HEK293 (cell line): Measurements from ENCODE around the gene TEX261.

Experiments used
- CTCF ChIA-PET: fragments of 350-600 bp; formaldehyde crosslinking; extraction: SDS; loops from one replicate; lab custom pipeline; 2021; ENCODE audit warnings: antibody characterized with exemption; lab: Yijun Ruan, JAX
- POLR2A ChIA-PET: fragments of 300-600 bp; formaldehyde crosslinking; extraction: SDS; loops from one replicate; lab custom pipeline; 2020; ENCODE audit warnings: antibody characterized with exemption, inconsistent platforms; lab: Yijun Ruan, JAX
- H3K27ac ChIP-seq: fragments of 200-500 bp; sonication (Bioruptor generic); 2 replicates; pipeline ENCODE4 v1.5.1; 2014; ENCODE audit warnings: low read depth, low read length, control low read depth, inconsistent platforms; ENCODE audit errors: extremely low read depth
- H3K36me3 ChIP-seq, 2 experiments: fragments of 200-500 bp in 1 of 2; sonication (Bioruptor generic) in 1 of 2; 1 replicate in 1 of 2; 2 replicates in 1 of 2; pipeline ENCODE4 v1.5.1; 2014 to 2017; ENCODE audit warnings: inconsistent platforms in 2 of 2, low read length in 2 of 2; ENCODE audit not compliant: control insufficient read depth in 2 of 2, insufficient read depth in 1 of 2
- H3K4me1 ChIP-seq: fragments of 200-500 bp; sonication (Bioruptor generic); 2 replicates; pipeline ENCODE4 v1.5.1; 2014; ENCODE audit warnings: mild to moderate bottlenecking, low read length, inconsistent platforms; ENCODE audit not compliant: control insufficient read depth, insufficient read depth
- H3K4me3 ChIP-seq: 2 replicates; pipeline ENCODE4 v1.5.1; 2011; ENCODE audit warnings: low read depth, mild to moderate bottlenecking, control low read depth, low read length, moderate library complexity
- H3K9me3 ChIP-seq: fragments of 200-500 bp; sonication (Bioruptor generic); 2 replicates; pipeline ENCODE4 v1.5.1; 2014; ENCODE audit warnings: low read depth, low read length, inconsistent platforms; ENCODE audit not compliant: control insufficient read depth, insufficient read depth
- GLI2 ChIP-seq: fragments of 450-650 bp; formaldehyde crosslinking; IDR thresholded peaks from 2 replicates; pipeline ENCODE4; 2017; ENCODE audit warnings: missing biosample characterization, missing genetic modification characterization, low read depth, borderline replicate concordance
- GLIS2 ChIP-seq: fragments of 450-650 bp; formaldehyde crosslinking; IDR thresholded peaks from 2 replicates; pipeline ENCODE4 v1.5.1; 2016; ENCODE audit warnings: missing biosample characterization, missing genetic modification characterization
- HOXD13 ChIP-seq: sonication (generic); formaldehyde crosslinking; IDR thresholded peaks from 2 replicates; pipeline ENCODE4 v1.8.0; 2022; ENCODE audit warnings: missing genetic modification reagents, borderline replicate concordance
- KLF1 ChIP-seq: fragments of 450-650 bp; formaldehyde crosslinking; IDR thresholded peaks from 2 replicates; pipeline ENCODE4 v1.5.1; 2016; ENCODE audit warnings: missing biosample characterization, missing genetic modification characterization
- OSR2 ChIP-seq: fragments of 450-650 bp; formaldehyde crosslinking; IDR thresholded peaks from 2 replicates; pipeline ENCODE4 v1.5.1; 2016; ENCODE audit warnings: missing biosample characterization, missing genetic modification characterization
- PRDM4 ChIP-seq: fragments of 450-650 bp; formaldehyde crosslinking; IDR thresholded peaks from 2 replicates; pipeline ENCODE4 v1.5.1; 2017; ENCODE audit warnings: missing biosample characterization, missing genetic modification characterization
- REPIN1 ChIP-seq: fragments of 450-650 bp; formaldehyde crosslinking; IDR thresholded peaks from 2 replicates; pipeline ENCODE4 v1.5.1; 2017; ENCODE audit warnings: missing biosample characterization, missing genetic modification characterization, low read depth
- WT1 ChIP-seq: fragments of 450-650 bp; formaldehyde crosslinking; IDR thresholded peaks from 2 replicates; pipeline ENCODE4 v1.5.1; 2016; ENCODE audit warnings: missing biosample characterization, missing genetic modification characterization
- ZBTB20 ChIP-seq: fragments of 450-650 bp; formaldehyde crosslinking; IDR thresholded peaks from 2 replicates; pipeline ENCODE4 v1.5.1; 2016; ENCODE audit warnings: missing biosample characterization, missing genetic modification characterization
- ZBTB8A ChIP-seq: fragments of 450-650 bp; formaldehyde crosslinking; IDR thresholded peaks from 2 replicates; pipeline ENCODE4 v1.5.1; 2016; ENCODE audit warnings: missing biosample characterization, missing genetic modification characterization
- ZEB2 ChIP-seq: fragments of 450-650 bp; formaldehyde crosslinking; IDR thresholded peaks from 2 replicates; pipeline ENCODE4 v1.5.1; 2016; ENCODE audit warnings: missing biosample characterization, missing genetic modification characterization
- ZNF184 ChIP-seq: fragments of 450-650 bp; IDR thresholded peaks from 2 replicates; pipeline ENCODE4 v1.5.1; 2018; ENCODE audit warnings: missing biosample characterization, mild to moderate bottlenecking, missing genetic modification characterization
- ZNF24 ChIP-seq: fragments of 450-650 bp; formaldehyde crosslinking; IDR thresholded peaks from 2 replicates; pipeline ENCODE4 v1.5.1; 2016; ENCODE audit warnings: missing biosample characterization, missing genetic modification characterization
- ZNF26 ChIP-seq: fragments of 450-650 bp; formaldehyde crosslinking; IDR thresholded peaks from 2 replicates; pipeline ENCODE4 v1.5.1; 2016; ENCODE audit warnings: missing biosample characterization, missing genetic modification characterization
- ZNF362 ChIP-seq: fragments of 450-650 bp; formaldehyde crosslinking; IDR thresholded peaks from 2 replicates; pipeline ENCODE4 v1.5.1; 2016; ENCODE audit warnings: missing biosample characterization, missing genetic modification characterization
- ZNF391 ChIP-seq: fragments of 450-650 bp; formaldehyde crosslinking; IDR thresholded peaks from 2 replicates; pipeline ENCODE4 v1.5.1; 2016; ENCODE audit warnings: low read depth, missing biosample characterization, missing genetic modification characterization, borderline replicate concordance
- ZNF423 ChIP-seq: fragments of 450-650 bp; formaldehyde crosslinking; IDR thresholded peaks from 2 replicates; pipeline ENCODE4 v1.5.1; 2016; ENCODE audit warnings: missing biosample characterization, missing genetic modification characterization
- ZNF48 ChIP-seq: fragments of 450-650 bp; formaldehyde crosslinking; IDR thresholded peaks from 2 replicates; pipeline ENCODE4 v1.5.1; 2016; ENCODE audit warnings: missing biosample characterization, missing genetic modification characterization
- ZNF488 ChIP-seq: fragments of 450-650 bp; formaldehyde crosslinking; IDR thresholded peaks from 2 replicates; pipeline ENCODE4 v1.5.1; 2016; ENCODE audit warnings: missing biosample characterization, missing genetic modification characterization
- ZNF513 ChIP-seq: fragments of 450-650 bp; IDR thresholded peaks from 2 replicates; pipeline ENCODE4 v1.5.1; 2018; ENCODE audit warnings: missing biosample characterization, missing genetic modification characterization
- ZNF600 ChIP-seq: fragments of 450-650 bp; formaldehyde crosslinking; IDR thresholded peaks from 2 replicates; pipeline ENCODE4 v1.5.1; 2016; ENCODE audit warnings: missing biosample characterization, missing genetic modification characterization
- ZNF623 ChIP-seq: fragments of 450-650 bp; formaldehyde crosslinking; IDR thresholded peaks from 2 replicates; pipeline ENCODE4 v1.5.1; 2016; ENCODE audit warnings: missing biosample characterization, missing genetic modification characterization
- ZNF629 ChIP-seq: fragments of 450-650 bp; formaldehyde crosslinking; IDR thresholded peaks from 2 replicates; pipeline ENCODE4 v1.5.1; 2017; ENCODE audit warnings: missing biosample characterization, missing genetic modification characterization
- ZNF701 ChIP-seq: fragments of 450-650 bp; formaldehyde crosslinking; IDR thresholded peaks from 2 replicates; pipeline ENCODE4 v1.5.1; 2016; ENCODE audit warnings: missing biosample characterization, missing genetic modification characterization
- ZNF837 ChIP-seq: fragments of 450-650 bp; formaldehyde crosslinking; IDR thresholded peaks from 2 replicates; pipeline ENCODE4 v1.5.1; 2016; ENCODE audit warnings: missing biosample characterization, missing genetic modification characterization
- ZSCAN16 ChIP-seq: fragments of 450-650 bp; formaldehyde crosslinking; IDR thresholded peaks from 2 replicates; pipeline ENCODE4 v1.5.1; 2016; ENCODE audit warnings: missing biosample characterization, missing genetic modification characterization

TEX261 gene

GRCh38 chr2:70984228-70984575 is 10.5 kb downstream of the TEX261 start:
- ChIA-PET POLR2A (no interaction called here), CTCF (interaction anchor here (0.6 to 1.9 kb wide), 7 partner anchors 17 to 1797 kb away, joined by 3 to 7 read pairs (median 4); no protein-coding TSS in a partner anchor)
- H3K4me3 ChIP-seq = no peak overlapping the region
- no peak overlapping the region for H3K27ac ChIP-seq
- H3K4me1 ChIP-seq = no peaks in the 10 kb centered on the region
- no peaks in the 10 kb centered on the region for H3K9me3 ChIP-seq
- TF ChIP-seq ZNF600 (tag by site-specific recombination) = no peak
- no peak for TF ChIP-seq ZBTB20
- TF ChIP-seq WT1 = no peak
- no peak for TF ChIP-seq PRDM4 (tag by site-specific recombination)
- no peak for TF ChIP-seq REPIN1 (tag by site-specific recombination)
- no peak for TF ChIP-seq ZNF623 (tag by site-specific recombination)
- no peak for TF ChIP-seq ZNF26 (tag by site-specific recombination)
- TF ChIP-seq ZNF391 (tag by site-specific recombination) = no peak
- no peak for TF ChIP-seq ZSCAN16 (tag by site-specific recombination)
- TF ChIP-seq ZNF488 (tag by site-specific recombination) = no peak
- no peak for TF ChIP-seq ZNF423
- TF ChIP-seq, all 188 proteins: peak for 0
- peaks cover 0 to 69% of the 10 kb centered on the region in 2 experiments; a peak in 2 of 3 replicates for H3K36me3 ChIP-seq

GRCh38 chr2:70983506-70984227 is 11.0 kb downstream of the TEX261 start:
- H3K4me3 ChIP-seq = no peak overlapping the region
- H3K36me3 ChIP-seq = peaks cover 0 to 64% of the 10 kb centered on the region in 2 experiments; a peak in 2 of 3 replicates
- H3K27ac ChIP-seq = no peak overlapping the region
- ChIA-PET POLR2A (no interaction called here), CTCF (interaction anchor here (0.6 to 1.8 kb wide), 3 partner anchors 18 to 132 kb away, joined by 3 to 4 read pairs (median 3); no protein-coding TSS in a partner anchor)
- no peaks in the 10 kb centered on the region for H3K4me1 ChIP-seq
- TF ChIP-seq ZNF513 (tag by site-specific recombination) (no peak), HOXD13 (CRISPR knock-in tag) (no peak)
- H3K9me3 ChIP-seq = no peaks in the 10 kb centered on the region

GRCh38 chr2:70982971-70983370 is 11.7 kb downstream of the TEX261 start:
- ChIA-PET CTCF (interaction anchor here (0.6 to 1.8 kb wide), 4 partner anchors 18 to 131 kb away, joined by 3 to 4 read pairs (median 3); no protein-coding TSS in a partner anchor), POLR2A (no interaction called here)
- Histone ChIP-seq H3K36me3 (peaks cover 0 to 57% of the 10 kb centered on the region in 2 experiments; a peak in 2 of 3 replicates), H3K27ac (no peak overlapping the region), H3K9me3 (no peaks in the 10 kb centered on the region), H3K4me3 (no peak overlapping the region), H3K4me1 (no peaks in the 10 kb centered on the region)
- no peak for TF ChIP-seq ZNF629
- TF ChIP-seq ZBTB8A (tag by site-specific recombination) = no peak
- no peak for TF ChIP-seq ZNF701 (tag by site-specific recombination)
- TF ChIP-seq GLIS2 (tag by site-specific recombination) = no peak
- TF ChIP-seq ZNF24 (tag by site-specific recombination) = no peak
- no peak for TF ChIP-seq OSR2 (tag by site-specific recombination)
- no peak for TF ChIP-seq ZNF362
- no peak for TF ChIP-seq ZNF184 (tag by site-specific recombination)
- TF ChIP-seq ZNF837 (tag by site-specific recombination) = no peak
- no peak for TF ChIP-seq ZNF48 (tag by site-specific recombination)
- TF ChIP-seq GLI2 (tag by site-specific recombination) = no peak
- no peak for TF ChIP-seq ZEB2
- no peak for TF ChIP-seq KLF1
